NT2/D1 (cell line): ENCODE data around the gene GDA.

Experiments
- DNase-seq: peaks from one replicate; pipeline ENCODE4 v3.0.0-alpha.2; 2011; ENCODE audit warnings: low read depth, low spot score
- H3K27me3 ChIP-seq: 2 replicates; pipeline ENCODE4 v1.6.0; 2011; ENCODE audit warnings: mild to moderate bottlenecking; ENCODE audit not compliant: insufficient read length, insufficient read depth
- H3K36me3 ChIP-seq: 2 replicates; pipeline ENCODE4 v1.6.1; 2011; ENCODE audit warnings: mild to moderate bottlenecking, low read length, mixed read lengths; ENCODE audit not compliant: insufficient read depth, insufficient read length
- H3K4me1 ChIP-seq: 2 replicates; pipeline ENCODE4 v1.5.1; 2011; ENCODE audit not compliant: insufficient read depth, insufficient read length
- H3K4me3 ChIP-seq: 2 replicates; pipeline ENCODE4 v1.5.1; 2011; ENCODE audit warnings: low read depth; ENCODE audit not compliant: insufficient read length
- H3K9ac ChIP-seq: 2 replicates; pipeline ENCODE4 v1.6.0; 2011; ENCODE audit warnings: low read depth; ENCODE audit not compliant: insufficient read length
- H3K9me3 ChIP-seq: 2 replicates; pipeline ENCODE4 v1.5.1; 2011; ENCODE audit warnings: mild to moderate bottlenecking, low read length; ENCODE audit not compliant: insufficient read depth
- SUZ12 ChIP-seq: IDR thresholded peaks from 2 replicates; pipeline ENCODE4 v1.6.1; 2011; ENCODE audit not compliant: insufficient read length, insufficient read depth; ENCODE audit errors: extremely low read depth
- YY1 ChIP-seq: IDR thresholded peaks from 2 replicates; pipeline ENCODE4 v1.6.1; 2011; ENCODE audit not compliant: insufficient read length, insufficient read depth
- ZNF274 ChIP-seq: IDR thresholded peaks from 2 replicates; pipeline ENCODE4 v1.6.1; 2011; ENCODE audit warnings: mild to moderate bottlenecking, low read depth, low read length

Gene GDA

GRCh38 chr9:72165326-72165725 lies 16.1 kb downstream of the GDA start:
- no peak overlapping the region for H3K4me3 ChIP-seq
- no peaks in the 10 kb centered on the region for H3K36me3 ChIP-seq
- H3K9me3 ChIP-seq = peaks cover 15% of the 10 kb centered on the region; the same call in 1 of the 2 replicates
- no peaks in the 10 kb centered on the region for H3K4me1 ChIP-seq
- no peak for DNase-seq
- no peaks in the 10 kb centered on the region for H3K27me3 ChIP-seq
- TF ChIP-seq ZNF274 (no peak), YY1 (no peak), SUZ12 (no peak)
- H3K9ac ChIP-seq = no peak overlapping the region

GRCh38 chr9:72165821-72166547 lies 16.7 kb downstream of the GDA start:
- H3K27me3 ChIP-seq = no peaks in the 10 kb centered on the region
- no peak for TF ChIP-seq YY1
- TF ChIP-seq SUZ12 = no peak
- no peak for TF ChIP-seq ZNF274
- no peak overlapping the region for H3K4me3 ChIP-seq
- H3K9me3 ChIP-seq = peaks cover 15% of the 10 kb centered on the region; the same call in 1 of the 2 replicates
- no peaks in the 10 kb centered on the region for H3K36me3 ChIP-seq
- H3K4me1 ChIP-seq = no peaks in the 10 kb centered on the region
- no peak for DNase-seq
- no peak overlapping the region for H3K9ac ChIP-seq

GRCh38 chr9:72168075-72168474 lies 18.8 kb downstream of the GDA start:
- no peaks in the 10 kb centered on the region for H3K4me1 ChIP-seq
- no peak overlapping the region for H3K9ac ChIP-seq
- no peaks in the 10 kb centered on the region for H3K27me3 ChIP-seq
- H3K9me3 ChIP-seq = peaks cover 15% of the 10 kb centered on the region; the same call in 1 of the 2 replicates
- DNase-seq = no peak
- TF ChIP-seq SUZ12 = no peak
- no peak for TF ChIP-seq ZNF274
- no peak for TF ChIP-seq YY1
- H3K36me3 ChIP-seq = no peaks in the 10 kb centered on the region
- no peak overlapping the region for H3K4me3 ChIP-seq

- no peaks in the 10 kb centered on the region for H3K4me1 ChIP-seq
- H3K4me3 ChIP-seq = no peak overlapping the region
- no peak overlapping the region for H3K9ac ChIP-seq
- TF ChIP-seq SUZ12 = no peak
- TF ChIP-seq ZNF274 = no peak
- no peak for TF ChIP-seq YY1
- DNase-seq = no peak
- no peaks in the 10 kb centered on the region for H3K27me3 ChIP-seq
- peaks cover 15% of the 10 kb centered on the region; the same call in 1 of the 2 replicates for H3K9me3 ChIP-seq
- no peaks in the 10 kb centered on the region for H3K36me3 ChIP-seq
These were observed 19.9 kb downstream of the GDA start for GRCh38 chr9:72169178-72169577.

- H3K4me3 ChIP-seq = no peak overlapping the region
- 0 out of 2 replicates have a peak, but pooled peaks cover under 1% of the 10 kb centered on the region for H3K9me3 ChIP-seq
- DNase-seq = no peak
- H3K9ac ChIP-seq = no peak overlapping the region
- no peaks in the 10 kb centered on the region for H3K4me1 ChIP-seq
- H3K27me3 ChIP-seq = no peaks in the 10 kb centered on the region
- TF ChIP-seq YY1 = no peak
- no peaks in the 10 kb centered on the region for H3K36me3 ChIP-seq
These were observed 23.8 kb downstream of the GDA start for GRCh38 chr9:72173080-72173479.

GRCh38 chr9:72185561-72185960 lies 36.3 kb downstream of the GDA start:
- peaks cover 14% of the 10 kb centered on the region for H3K9me3 ChIP-seq
- TF ChIP-seq SUZ12 (no peak), YY1 (no peak), ZNF274 (no peak)
- no peak overlapping the region for H3K9ac ChIP-seq
- H3K4me1 ChIP-seq = no peaks in the 10 kb centered on the region
- H3K36me3 ChIP-seq = no peaks in the 10 kb centered on the region
- DNase-seq = no peak
- H3K4me3 ChIP-seq = no peak overlapping the region
- no peaks in the 10 kb centered on the region for H3K27me3 ChIP-seq

GRCh38 chr9:72187121-72187695 lies 38.0 kb downstream of the GDA start:
- no peaks in the 10 kb centered on the region for H3K36me3 ChIP-seq
- TF ChIP-seq YY1 = no peak
- no peak for TF ChIP-seq ZNF274
- TF ChIP-seq SUZ12 = no peak
- no peak for DNase-seq
- H3K27me3 ChIP-seq = no peaks in the 10 kb centered on the region
- H3K9ac ChIP-seq = no peak overlapping the region
- H3K4me3 ChIP-seq = no peak overlapping the region
- H3K4me1 ChIP-seq = no peaks in the 10 kb centered on the region
- peaks cover 14% of the 10 kb centered on the region for H3K9me3 ChIP-seq
